ENCODE results near the gene FNDC1. TPM values are rescaled to one million over a fixed set of nuclear protein-coding genes. Genes with fewer than 3 reads are reported as not detected.

Gene FNDC1
- total and polyA plus RNA-seq, 10 of the 15 experiments (the other 5 are each of a cell fraction or from before 2014, with no cell fraction given), result not detected

GRCh38 chr6:159190460-159190859, 21.3 kb downstream of the FNDC1 start:
- Histone ChIP-seq H3K27ac (ENCODE audit: control insufficient read depth, insufficient read depth) (no peak overlapping the region), H3K4me2 (ENCODE audit: control insufficient read depth, insufficient read depth) (no peak overlapping the region), H3K4me1 (ENCODE audit: control insufficient read depth, insufficient read depth, low read length) (no peaks in the 10 kb centered on the region), H4K20me1 (ENCODE audit: control insufficient read depth, insufficient read depth) (no peaks in the 10 kb centered on the region), H3K4me3 (no peak overlapping the region), H3K9me3 (replicated peaks; ENCODE audit: control insufficient read depth, insufficient read depth, low read length) (no peaks in the 10 kb centered on the region; the same call in 2 of the 3 replicates), H3K27me3 (replicated peaks in 1 of 2; ENCODE audit: control insufficient read depth in 2 of 2, insufficient read depth in 2 of 2, low read length in 1 of 2) (peaks cover 0 to 4% of the 10 kb centered on the region in 2 experiments; a peak in 1 of 4 replicates), H3K9ac (ENCODE audit: control insufficient read depth, insufficient read depth, low read length) (no peak overlapping the region), H3K36me3 (ENCODE audit: control insufficient read depth in 2 of 2, insufficient read depth in 2 of 2, low read length in 1 of 2) (no peaks in the 10 kb centered on the region), H2AFZ (ENCODE audit: control insufficient read depth, low read depth, low read length) (no peak overlapping the region), H3K79me2 (ENCODE audit: control insufficient read depth, insufficient read depth, low read length) (no peaks in the 10 kb centered on the region)
- in situ Hi-C loops (cut with MboI), result no loop called here
- no peak for FAIRE-seq
- no peak for ATAC-seq
- intact Hi-C loops (cut with micrococcal nuclease; ENCODE audit: unreplicated experiment), result no loop called here
- DNase-seq (ENCODE audit: low read depth, low spot score), result no peak
- ChIA-PET POLR2A (no interaction called here), SMC1A (ENCODE audit: uncharacterized antibody, unreplicated experiment) (no interaction called here), RAD21 (ENCODE audit: unreplicated experiment) (no interaction called here), CTCF (no interaction called here)
- BruUV-seq (replicated peaks), result no TSS peak
- WGBS (ENCODE audit: insufficient coverage, insufficient replicate concordance, low lambda C conversion rate, missing lambda C conversion rate), result 30% methylated on average over 7 of the region's 7 CpGs
- TF ChIP-seq SKIL (IDR thresholded peaks at IDR 0.05; ENCODE audit: low read depth, poor library complexity, severe bottlenecking) (no peak), CHD4 (IDR thresholded peaks at IDR 0.05) (no peak), RUNX3 (IDR thresholded peaks at IDR 0.05; ENCODE audit: low read length) (no peak), PRDM15 (CRISPR knock-in tag; IDR thresholded peaks at IDR 0.05) (no peak), MYB (IDR thresholded peaks at IDR 0.05; ENCODE audit: borderline replicate concordance, low read depth, low read length) (no peak), CEBPB (IDR thresholded peaks at IDR 0.05; ENCODE audit: borderline replicate concordance in 1 of 2, low read depth in 2 of 2, low read length in 2 of 2) (no peak), SREBF1 (IDR thresholded peaks at IDR 0.05; ENCODE audit: low read length) (no peak), SIN3A (IDR thresholded peaks at IDR 0.05; ENCODE audit: low read depth, low read length) (no peak), E4F1 (IDR thresholded peaks at IDR 0.05; ENCODE audit: borderline replicate concordance, partially characterized antibody) (no peak), ZNF592 (IDR thresholded peaks at IDR 0.05) (no peak), BMI1 (IDR thresholded peaks at IDR 0.05; ENCODE audit: borderline replicate concordance) (no peak), WRNIP1 (IDR thresholded peaks at IDR 0.05; ENCODE audit: borderline replicate concordance, low read depth, low read length) (no peak)
